ENCODE data around the gene PHF5A.

DNA sequence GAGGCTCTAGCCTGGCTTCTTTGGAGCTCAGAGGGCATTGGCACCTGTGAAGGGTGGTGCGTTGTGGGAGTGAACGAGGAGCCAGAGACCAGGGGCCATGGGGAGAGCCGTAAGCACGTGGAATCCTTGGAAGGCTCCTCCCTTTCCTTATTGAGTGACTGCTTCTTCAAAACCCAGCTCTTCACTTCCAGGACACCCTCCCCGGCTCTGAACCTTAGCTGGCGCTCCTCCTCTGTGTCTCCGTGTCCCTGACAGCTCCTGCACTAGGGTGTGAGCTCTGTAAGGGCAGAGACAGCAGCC is 49.5 kb upstream of the PHF5A start:
- TF ChIP-seq EZH2 (IDR thresholded peaks at IDR 0.05; ENCODE audit: insufficient read depth, poor library complexity, severe bottlenecking) = no peak
- TF ChIP-seq EZH2phosphoT487 (IDR thresholded peaks at IDR 0.05; ENCODE audit: insufficient read depth, low read depth) = no peak
